Right ventricle myocardium inferior (tissue), 1 donor: ENCODE data around the gene FHIT. TPM values are rescaled to one million over a fixed set of nuclear protein-coding genes. Genes with fewer than 3 reads are reported as not detected.
"Not testable (repeated sequence)": the region's sequence is repeated elsewhere in the genome, so short reads cannot be mapped to it uniquely, and the experiment has no call there.

Experiments
- ATAC-seq: fragments of 200-7000 bp; cut with Tn5 transposase; one replicate; pipeline ENCODE4 v1.9.1; 2020; ENCODE audit warnings: mild to moderate bottlenecking, moderate library complexity
- DNase-seq: peaks from one replicate; pipeline ENCODE4 v3.0.0; 2021; ENCODE audit errors: missing footprints
- intact Hi-C: fragments of 100-400 bp; cut with DNase I; formaldehyde crosslinking; loops from one replicate; pipeline ENCODE4 v1.11.0; 2022
- total RNA-seq: library from RNA; stranded (reverse); fragmentation: NEBNext Ultra II Directional; extraction: Animal tissue kit (Norgen Biotek cat#: 25700); gene quantifications from one replicate; pipeline ENCODE4 v1.2.1, GENCODE V29; 2021
- donor health status: DM: no; HTN: yes; CAD: no; lungs with severe emphysema.

FHIT gene
- total RNA-seq, 1 donor from 2014 or later, result 24.5 TPM

DNA sequence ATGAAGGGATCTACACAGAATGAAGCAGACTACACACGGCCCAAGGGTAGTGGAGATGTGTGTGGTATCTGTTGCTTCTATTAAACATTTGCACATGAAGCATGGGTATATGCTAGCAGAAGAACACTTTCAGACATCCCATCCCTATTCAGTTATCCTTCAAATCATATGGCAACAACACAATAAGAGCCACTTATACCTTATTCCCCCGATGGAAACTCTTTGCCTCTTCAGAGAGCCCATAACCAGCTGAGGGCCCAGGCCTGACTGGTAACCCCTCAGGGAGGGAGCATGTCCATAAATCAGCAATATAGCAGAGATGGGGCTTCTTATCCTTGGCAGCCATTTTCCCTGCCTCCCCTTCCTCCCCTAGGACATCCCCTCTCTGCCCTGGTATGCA is 210.6 kb downstream of the FHIT start:
- no peak for DNase-seq
- ATAC-seq, result no peak
- intact Hi-C loops, result no loop called here

DNA sequence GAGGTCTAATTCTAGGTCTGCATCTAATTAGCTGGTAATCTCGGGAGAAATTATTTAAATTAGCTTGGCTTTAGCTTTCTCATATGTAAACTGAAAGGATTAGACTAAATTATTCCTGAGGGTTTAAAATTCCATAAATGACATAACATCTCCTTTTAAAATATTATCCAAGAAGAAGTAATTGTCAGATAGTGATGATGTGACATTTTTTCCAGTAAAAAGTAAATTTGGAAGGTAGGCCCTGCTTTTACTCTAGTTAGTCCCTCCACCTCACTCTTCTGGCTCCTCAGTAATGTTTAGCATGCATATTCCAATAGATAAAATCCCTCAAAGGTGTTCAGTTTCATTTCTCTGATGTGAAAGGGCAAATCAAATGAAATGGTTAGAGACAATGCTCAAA is 215.7 kb downstream of the FHIT start:
- ATAC-seq, result no peak
- intact Hi-C loops, result no loop called here
- DNase-seq, result no peak

DNA sequence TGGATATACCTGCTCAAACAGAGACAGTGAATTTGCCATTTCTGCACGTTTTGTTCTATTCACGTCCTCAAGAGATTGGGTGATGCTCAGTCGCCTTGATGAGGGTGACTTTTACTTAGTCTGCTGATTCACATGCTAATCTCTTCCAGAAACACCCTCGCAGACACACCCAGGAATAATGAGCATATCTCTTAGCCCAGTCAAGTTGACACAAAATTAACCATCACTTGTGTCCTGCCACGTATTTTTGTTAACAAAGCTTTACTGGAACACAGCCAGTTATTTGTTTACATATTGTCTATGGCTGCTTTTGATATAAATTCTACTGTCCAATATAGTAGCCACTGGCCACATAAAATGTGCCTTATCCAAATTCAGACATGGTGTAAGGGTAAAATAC is 218.3 kb downstream of the FHIT start:
- intact Hi-C loops, result no loop called here
- DNase-seq (no peak), ATAC-seq (no peak)

DNA sequence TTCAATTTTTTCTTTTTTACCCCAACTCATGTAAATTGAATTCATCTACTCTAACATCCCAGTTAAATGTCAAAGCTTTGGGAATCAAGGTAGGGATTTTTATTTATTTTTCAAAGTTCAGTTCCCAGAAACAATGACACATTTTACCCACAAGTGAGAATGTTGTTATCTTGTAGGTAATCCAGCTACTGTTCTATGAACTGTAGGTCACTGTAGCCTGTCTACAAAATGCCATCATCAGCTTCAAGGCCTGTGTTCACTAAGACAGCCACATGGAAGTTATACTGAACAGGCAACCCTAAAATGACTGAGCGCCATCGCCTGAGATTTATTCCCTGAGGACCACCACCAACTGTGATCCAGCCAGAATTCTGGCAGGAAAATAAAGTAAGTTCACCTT is 219.7 kb downstream of the FHIT start:
- intact Hi-C loops, result no loop called here
- DNase-seq (no peak), ATAC-seq (no peak)

DNA sequence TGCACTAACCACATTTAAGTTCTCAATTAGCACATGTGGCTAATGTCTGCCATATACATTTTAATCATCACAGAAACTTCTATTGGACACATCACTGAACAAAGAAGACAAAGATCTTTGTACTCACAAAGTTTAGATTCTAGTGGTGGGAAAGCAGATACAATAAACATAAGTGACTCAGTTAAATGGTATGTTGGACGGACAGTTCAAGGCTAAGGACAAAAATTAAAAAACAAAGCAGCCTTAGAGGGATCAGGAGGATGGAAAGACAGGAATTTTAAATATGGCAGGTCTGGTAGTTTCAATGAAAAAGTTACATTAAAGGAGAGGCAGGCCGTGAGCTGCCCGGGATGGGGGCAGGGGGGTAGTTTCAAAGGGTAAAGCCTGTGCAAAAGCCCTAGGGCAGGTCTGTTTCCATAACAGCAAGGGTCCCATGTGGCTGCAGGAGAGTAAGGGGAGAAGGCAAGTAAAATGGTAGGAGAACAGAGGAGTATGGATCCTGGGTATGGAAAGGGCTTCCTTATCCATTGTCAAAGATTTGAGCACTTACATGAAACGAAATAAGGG is 220.7 kb downstream of the FHIT start:
- no peak for DNase-seq
- intact Hi-C loops, result no loop called here
- no peak for ATAC-seq

DNA sequence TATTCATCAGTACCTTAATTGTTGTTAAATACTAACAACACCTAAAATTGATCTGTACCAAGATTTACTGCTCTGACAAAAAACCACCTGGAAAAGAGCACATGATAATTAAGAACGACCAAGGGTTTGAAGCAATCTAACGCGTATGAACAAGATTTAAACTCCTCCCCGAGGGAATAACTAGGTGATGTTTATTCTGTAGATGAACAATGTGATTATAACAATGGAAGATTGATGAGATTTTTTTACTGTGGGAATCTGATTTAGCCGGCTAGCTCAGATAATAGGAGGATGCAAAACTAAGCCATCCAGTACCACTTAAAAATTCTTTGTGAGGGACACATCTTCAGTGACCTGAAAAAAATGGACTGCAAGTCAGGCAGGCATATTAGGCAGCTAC is 222.1 kb downstream of the FHIT start:
- DNase-seq, result no peak

DNA sequence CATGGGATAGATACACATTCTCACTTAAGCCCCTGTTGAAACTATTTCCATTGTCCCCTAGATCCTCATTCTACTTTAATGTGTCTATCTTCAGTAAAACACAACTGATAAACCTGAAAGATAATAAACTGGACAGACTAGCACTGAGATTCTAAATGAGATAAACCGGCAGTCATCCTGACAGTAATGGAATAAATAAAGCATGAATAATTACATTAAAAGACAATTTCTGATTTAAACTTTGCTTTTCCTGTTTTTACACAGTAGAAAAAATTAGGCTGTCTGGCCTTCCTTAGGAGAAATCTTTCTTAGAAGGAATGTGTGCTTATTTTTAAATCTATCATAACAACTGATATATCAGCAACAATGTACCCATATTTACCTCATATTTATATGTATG is 232.4 kb downstream of the FHIT start:
- DNase-seq (no peak), ATAC-seq (no peak)
- intact Hi-C loops, result no loop called here

More for the DNA sequence above, 222.1 kb downstream of the FHIT start:
- ATAC-seq, result no peak
- intact Hi-C loops, result no loop called here

DNA sequence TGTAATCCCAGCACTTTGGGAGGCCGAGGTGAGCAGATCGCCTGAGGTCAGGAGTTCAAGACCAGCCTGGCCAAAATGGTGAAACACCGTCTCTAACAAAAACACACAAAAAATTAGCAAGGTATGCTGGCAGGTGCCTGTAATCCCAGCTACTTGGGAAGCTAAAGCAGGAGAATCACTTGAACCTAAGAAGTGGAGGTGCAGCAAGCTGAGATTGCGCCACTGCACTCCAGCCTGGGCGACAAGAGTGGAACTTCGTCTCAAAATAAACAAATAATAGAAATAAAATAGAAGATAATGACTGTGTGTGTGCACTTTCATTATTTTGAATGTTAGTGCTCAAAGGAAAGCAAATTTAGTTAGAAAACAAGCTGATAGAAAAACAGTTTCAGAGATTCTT is 234.2 kb downstream of the FHIT start:
- ATAC-seq, DNase-seq, intact Hi-C loops: not testable (repeated sequence)

DNA sequence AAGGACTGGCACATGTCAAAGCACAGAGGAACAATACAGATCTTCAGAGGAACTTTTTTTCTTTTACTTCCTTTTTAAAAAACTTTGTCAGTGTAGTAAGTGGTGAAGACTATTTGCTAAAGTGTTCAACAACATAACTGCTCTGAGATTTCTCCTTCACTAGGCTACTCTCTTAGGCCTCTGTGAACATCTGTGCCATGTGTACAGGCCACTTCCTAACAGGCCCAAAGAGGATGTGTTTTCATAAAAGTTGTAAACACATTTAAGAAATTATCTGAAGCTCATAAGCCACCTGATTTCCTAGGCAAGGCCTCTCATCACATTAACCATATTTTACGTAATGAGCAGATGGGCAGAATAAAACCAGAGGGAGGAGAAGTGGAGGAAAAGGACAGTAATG is 235.4 kb downstream of the FHIT start:
- DNase-seq, result no peak
- no peak for ATAC-seq
- intact Hi-C loops, result no loop called here

DNA sequence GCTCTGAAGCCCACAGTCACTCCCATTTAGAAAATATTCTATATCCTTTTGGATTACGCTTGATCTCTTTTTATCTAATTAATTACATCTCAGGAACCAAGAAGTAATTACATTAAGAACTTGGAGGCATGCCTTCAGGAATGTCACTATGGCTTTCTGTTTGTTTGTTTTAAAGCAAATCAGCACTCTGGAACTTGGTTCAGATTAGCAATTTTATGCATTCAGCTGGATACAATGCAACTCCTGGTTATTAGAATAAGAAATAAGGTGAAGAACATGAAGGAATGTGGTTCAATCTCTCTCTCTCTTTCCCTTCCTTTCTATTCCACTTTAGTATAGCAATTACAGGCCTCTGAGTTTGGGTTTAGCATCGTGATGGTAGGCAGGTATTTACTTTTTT is 235.8 kb downstream of the FHIT start:
- DNase-seq (no peak), ATAC-seq (no peak)
- intact Hi-C loops, result no loop called here

DNA sequence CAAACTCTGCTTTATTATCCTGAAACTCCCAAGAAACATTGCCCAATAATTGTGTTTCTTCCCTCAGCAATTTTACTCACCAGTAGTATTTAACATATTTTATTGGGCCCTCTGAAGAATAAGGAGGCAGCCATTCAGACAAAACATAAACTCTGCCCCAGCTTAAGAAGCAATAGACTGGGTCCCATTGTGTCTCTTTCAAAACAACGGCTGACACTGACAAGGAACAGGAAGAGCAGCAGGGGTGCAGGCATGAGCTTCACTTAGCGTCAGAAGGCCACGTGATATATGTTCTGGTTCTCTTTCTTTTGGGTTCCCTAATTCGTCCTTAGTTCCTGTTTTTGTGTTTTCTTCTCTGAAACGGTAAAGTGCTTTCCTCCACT is 242.3 kb downstream of the FHIT start:
- peak; percentile 48 for ATAC-seq
- no peak for DNase-seq
- intact Hi-C loops, result no loop called here

DNA sequence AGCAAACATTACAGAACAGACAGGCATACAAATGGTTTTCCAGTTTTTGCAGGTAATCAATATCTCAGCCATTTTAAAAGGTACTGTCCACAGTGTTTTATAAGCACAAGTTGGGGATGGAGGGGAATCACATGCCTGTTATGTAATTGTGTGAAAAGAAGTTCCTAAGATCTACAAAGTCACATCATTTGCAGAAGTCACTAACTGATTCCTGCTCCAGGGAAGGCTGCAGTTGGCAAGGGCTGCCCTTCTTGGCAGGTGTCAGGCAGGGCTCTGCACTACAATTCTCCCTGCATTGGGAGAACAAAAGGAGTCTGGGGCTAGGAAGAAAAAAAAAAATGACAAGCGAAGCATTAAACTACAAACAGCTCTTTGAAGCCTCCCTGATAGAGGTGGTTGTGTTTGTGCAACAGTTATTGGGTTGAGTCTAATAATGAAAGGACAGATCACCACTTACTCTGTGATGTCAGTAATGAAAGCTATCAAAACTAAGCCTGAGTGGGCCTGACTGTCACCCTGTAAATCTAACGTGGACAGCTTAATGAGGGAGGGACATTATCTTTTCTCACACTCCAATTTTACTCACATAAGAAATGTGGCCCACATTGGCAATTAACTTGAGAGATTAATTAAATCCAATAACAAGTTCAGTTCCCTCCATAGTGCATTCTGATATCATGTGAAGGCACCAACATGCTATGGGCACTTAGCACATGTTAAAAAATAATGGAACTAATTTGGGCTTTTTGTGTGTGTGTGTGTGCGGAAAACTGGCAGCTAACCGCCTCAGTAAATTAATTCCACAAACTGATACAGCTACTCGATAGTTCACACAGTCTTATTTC is 242.9 kb downstream of the FHIT start:
- intact Hi-C loops, result no loop called here
- no peak for ATAC-seq

DNA sequence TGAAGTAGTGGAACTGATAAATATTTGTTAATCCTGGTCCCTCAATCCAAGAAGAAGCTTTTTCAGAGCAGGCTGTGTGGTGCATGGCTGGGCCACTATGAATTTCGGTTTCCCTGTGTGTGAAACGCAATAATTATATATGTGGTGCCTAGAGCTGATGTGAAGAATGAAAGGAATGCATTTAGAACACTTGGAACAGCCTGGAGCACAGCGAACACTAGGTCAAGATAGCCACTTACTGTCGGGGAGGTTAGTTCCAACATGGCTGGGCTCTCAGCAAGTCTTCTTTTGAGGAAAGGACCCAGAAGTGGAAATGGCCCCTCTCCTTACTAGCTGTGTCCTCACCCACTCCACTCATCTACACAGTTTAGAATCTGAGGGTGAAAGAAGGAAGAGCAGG is 245.7 kb downstream of the FHIT start:
- intact Hi-C loops, result no loop called here
- no peak for DNase-seq
- no peak for ATAC-seq

More for the DNA sequence above, 242.9 kb downstream of the FHIT start:
- no peak for DNase-seq

DNA sequence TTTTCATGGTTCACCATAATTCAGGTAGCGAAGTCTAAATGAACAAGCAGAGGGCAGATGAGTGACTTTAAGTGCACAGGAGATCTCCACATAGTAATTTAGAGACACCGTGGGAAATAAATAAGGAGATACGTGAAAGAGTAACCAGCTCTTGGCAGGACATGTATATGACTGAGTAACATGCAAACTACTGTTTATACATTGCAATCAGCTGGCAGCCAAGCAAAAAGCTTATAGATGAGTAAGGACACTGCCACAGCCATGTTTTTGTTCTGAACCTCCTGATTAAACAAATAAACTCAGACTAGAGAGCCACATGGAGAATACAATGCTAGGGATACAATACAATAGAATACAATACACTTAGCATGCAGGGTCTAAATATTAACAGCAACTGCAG is 252.4 kb downstream of the FHIT start:
- ATAC-seq, result no peak
- intact Hi-C loops, result no loop called here
- no peak for DNase-seq

DNA sequence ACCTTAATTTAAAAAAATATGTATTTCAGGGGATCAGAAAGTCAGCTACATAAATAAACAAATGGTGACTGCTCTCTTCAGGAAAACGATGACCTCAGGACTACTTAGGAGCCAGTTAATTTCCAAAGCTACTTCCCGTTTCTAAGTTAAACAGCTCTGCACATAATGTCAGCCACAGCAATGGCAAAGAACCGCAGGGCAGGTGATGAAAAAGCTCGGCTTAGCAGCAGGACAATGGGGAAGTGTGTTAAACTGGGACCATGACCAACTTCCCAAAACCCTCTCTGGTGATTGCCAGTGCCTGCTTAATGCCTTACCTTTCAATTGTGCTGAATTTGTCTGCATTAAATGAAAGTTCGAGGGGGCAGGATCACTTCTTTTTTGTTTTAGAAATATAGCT is 258.9 kb downstream of the FHIT start:
- intact Hi-C loops, result no loop called here
- DNase-seq, result peak; percentile 63
- ATAC-seq, result peak; percentile 87

DNA sequence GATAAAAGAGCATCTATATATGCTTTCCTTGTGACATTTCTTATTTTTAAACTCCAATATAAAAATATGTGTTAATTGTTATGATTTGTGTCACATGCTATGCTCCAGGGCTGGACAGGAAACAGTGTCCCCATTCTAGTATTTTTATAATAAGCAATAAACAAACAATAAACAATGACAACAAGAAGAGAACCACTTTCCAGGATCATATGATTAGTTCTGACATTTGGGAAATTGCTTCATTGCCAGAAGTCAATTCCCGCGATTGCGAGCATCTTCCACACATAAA is 260.9 kb downstream of the FHIT start:
- DNase-seq (no peak), ATAC-seq (no peak)
- intact Hi-C loops, result no loop called here

DNA sequence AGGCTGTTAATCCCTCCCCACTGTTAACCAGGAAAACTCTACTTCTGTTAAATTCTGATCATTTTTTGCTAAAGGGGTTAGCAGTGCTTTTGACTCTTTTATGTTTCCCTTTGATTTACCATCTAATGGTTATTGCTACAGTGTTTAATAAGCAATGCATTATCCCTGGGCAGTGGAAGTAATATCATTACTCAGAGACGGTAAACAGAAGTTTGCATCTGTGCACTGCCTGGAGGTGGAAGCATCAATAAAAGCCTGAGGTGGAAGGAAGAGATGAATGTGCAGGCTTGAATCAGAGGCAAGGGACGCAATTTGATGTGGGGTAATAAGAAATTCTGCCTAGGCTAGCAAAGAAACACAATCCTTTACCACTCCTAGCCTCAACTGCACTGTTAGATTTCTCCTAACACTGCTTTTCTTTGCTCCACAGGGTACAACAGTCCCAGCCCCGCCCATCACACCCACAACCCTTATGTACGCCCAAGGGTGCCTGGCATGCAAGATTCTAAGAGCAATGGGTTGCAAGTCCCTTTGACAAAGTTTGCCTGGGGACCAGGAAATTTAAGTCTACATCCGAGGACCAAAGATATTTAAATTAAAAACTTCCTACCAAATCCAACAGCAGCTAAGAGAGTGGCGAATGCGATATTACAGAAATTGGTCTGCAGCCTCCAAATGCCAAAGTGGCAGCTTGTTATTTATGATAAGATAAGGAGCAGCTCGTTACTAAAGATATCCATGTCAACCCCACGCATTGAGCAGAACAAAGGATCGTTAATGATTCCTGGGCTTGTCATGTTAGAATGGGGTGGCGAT is 261.4 kb downstream of the FHIT start:
- no peak for DNase-seq
- intact Hi-C loops, result no loop called here
- no peak for ATAC-seq

DNA sequence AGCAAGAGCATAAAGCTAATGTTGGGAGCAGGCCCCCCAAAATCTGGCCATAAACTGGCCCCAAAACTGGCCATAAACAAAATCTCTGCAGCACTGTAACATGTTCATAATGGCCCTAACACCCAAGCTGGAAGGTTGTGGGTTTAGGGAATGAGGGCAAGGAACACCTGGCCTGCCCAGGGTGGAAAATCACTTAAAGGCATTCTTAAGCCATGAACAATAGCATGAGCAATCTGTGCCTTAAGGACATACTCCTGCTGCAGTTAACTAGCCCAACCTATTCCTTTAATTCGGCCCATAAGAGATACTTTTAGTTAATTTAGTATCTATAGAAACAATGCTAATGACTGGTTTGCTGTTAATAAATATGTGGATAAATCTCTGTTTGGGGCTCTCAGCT is 264.1 kb downstream of the FHIT start:
- ATAC-seq, DNase-seq, intact Hi-C loops: not testable (repeated sequence)

DNA sequence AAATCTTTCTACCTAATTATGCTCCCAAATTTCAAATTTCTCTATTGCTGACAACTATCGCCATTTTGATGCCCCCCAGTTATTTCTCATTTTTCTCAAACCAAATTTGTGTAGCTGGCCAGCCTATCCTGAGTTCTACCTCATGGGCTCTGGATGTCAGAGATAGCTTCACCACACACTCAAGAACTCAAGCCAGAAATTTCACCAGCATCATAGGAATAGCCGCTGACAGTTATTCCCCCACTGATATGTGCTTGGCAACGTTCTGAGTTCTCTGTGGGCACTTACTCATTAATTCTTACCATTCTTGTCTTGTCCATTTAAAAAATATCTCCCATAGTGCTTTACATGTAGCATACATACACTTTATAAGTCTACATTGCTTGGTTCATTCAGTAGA is 264.7 kb downstream of the FHIT start:
- intact Hi-C loops, result no loop called here
- ATAC-seq, result peak; percentile 72
- DNase-seq, result no peak

DNA sequence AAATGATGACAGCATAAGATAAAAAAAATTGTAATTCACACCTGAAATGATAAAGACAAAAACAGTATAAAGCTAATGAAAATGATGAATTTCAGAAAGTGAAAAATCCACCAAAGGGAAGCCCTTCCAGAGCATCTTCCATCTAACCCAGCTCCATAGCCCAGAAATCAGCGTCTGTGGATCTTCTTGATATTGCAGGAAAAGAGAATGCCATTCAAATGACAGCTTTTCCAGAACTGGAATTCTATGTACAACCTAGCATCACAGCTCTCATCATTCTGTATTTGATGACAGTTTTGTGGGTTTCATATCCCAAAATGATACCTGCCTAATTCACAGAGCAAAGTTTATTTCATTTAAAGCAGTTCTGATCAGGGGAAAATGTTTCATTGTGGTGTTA is 267.3 kb downstream of the FHIT start:
- intact Hi-C loops, result no loop called here
- DNase-seq (no peak), ATAC-seq (no peak)
